Stimulated activated naive CD8-positive, alpha-beta T cell treated with anti-CD3 and anti-CD28 coated beads, Interleukin-15, Interleukin-2, amounts not matched to agents 100 ng/mL and 50 ng/mL, for 24 hours (primary cell): ENCODE results near the gene PTGES.

Experiments used
- H3K27ac Mint-ChIP-seq: one replicate; pipeline ENCODE4 v1.8.0; 2021; ENCODE audit warnings: mild to moderate bottlenecking, mixed read lengths
- H3K27me3 Mint-ChIP-seq: one replicate; pipeline ENCODE4 v1.8.0; 2021; ENCODE audit warnings: mixed read lengths
- H3K36me3 Mint-ChIP-seq: one replicate; pipeline ENCODE4 v1.8.0; 2021; ENCODE audit warnings: low read depth, mixed read lengths
- H3K4me1 Mint-ChIP-seq: one replicate; pipeline ENCODE4 v1.8.0; 2021; ENCODE audit warnings: low read depth, mixed read lengths
- H3K4me3 Mint-ChIP-seq: one replicate; pipeline ENCODE4 v1.8.0; 2021; ENCODE audit warnings: mild to moderate bottlenecking, mixed read lengths
- H3K9me3 Mint-ChIP-seq: one replicate; pipeline ENCODE4 v1.8.0; 2021; ENCODE audit warnings: mixed read lengths

PTGES gene

DNA sequence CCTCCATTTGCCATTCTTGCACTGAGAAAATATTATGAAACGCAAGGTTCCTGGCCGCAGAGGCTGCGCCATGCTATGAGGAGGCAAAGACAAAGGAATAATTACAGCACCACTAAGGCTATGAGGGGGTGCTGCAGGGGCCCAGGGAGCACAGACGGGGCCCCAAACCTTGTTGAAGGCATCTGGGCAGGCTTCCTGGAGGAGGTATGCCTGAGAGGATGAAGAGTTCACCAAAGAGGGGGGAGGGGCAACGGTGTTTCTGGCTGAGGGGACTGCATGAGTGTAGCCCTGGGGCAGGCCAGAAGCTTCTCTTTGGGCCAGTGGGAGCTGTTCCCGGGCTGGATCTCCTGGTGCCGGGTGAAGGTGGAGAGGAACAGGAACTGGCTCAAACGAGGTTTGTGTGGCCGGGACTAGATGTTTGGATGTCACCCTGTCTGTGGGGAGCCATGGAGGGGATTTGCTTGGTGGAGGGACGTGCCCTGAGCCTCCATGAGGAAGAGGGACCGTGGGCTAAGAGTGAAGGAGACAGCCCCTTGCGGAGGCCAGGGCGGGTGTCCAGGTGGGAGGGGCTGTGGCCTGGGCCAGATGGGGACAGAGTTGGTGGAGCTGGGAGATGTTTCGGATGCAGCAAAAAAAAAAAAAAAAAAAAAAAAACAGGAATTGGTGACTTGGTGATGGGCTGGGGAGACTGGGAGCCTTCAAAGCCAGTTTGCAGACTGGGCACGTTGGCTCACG, 28.2 kb downstream of the PTGES start:
- H3K27ac Mint-ChIP-seq: no peak overlapping the region
- no peaks in the 10 kb centered on the region for H3K4me1 Mint-ChIP-seq
- peaks cover 6% of the 10 kb centered on the region for H3K27me3 Mint-ChIP-seq
- H3K9me3 Mint-ChIP-seq: no peaks in the 10 kb centered on the region
- H3K36me3 Mint-ChIP-seq: no peaks in the 10 kb centered on the region
- no peak overlapping the region for H3K4me3 Mint-ChIP-seq

DNA sequence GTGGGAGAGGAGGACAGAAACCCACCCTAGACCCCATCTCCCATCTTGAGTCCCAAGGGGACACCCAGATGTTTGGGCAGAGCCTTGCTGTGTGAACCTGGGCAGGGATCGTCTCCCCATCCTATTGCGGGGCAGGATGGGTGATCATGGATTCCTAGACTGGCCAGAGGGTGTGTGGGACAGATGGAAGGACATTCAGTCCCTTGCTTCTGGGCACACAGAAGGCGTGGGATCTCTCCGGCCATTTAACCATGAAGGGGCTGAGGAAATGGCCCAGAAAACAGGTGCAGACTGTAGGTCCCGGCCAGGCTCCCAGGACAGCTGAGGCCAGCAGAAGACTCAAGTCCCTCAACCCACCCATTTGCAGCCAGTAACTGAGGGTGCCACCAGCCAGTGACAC, 29.9 kb downstream of the PTGES start:
- H3K4me3 Mint-ChIP-seq: no peak overlapping the region
- no peak overlapping the region for H3K27ac Mint-ChIP-seq
- peaks cover 10% of the 10 kb centered on the region for H3K27me3 Mint-ChIP-seq
- no peaks in the 10 kb centered on the region for H3K4me1 Mint-ChIP-seq
- H3K9me3 Mint-ChIP-seq: no peaks in the 10 kb centered on the region
- no peaks in the 10 kb centered on the region for H3K36me3 Mint-ChIP-seq

DNA sequence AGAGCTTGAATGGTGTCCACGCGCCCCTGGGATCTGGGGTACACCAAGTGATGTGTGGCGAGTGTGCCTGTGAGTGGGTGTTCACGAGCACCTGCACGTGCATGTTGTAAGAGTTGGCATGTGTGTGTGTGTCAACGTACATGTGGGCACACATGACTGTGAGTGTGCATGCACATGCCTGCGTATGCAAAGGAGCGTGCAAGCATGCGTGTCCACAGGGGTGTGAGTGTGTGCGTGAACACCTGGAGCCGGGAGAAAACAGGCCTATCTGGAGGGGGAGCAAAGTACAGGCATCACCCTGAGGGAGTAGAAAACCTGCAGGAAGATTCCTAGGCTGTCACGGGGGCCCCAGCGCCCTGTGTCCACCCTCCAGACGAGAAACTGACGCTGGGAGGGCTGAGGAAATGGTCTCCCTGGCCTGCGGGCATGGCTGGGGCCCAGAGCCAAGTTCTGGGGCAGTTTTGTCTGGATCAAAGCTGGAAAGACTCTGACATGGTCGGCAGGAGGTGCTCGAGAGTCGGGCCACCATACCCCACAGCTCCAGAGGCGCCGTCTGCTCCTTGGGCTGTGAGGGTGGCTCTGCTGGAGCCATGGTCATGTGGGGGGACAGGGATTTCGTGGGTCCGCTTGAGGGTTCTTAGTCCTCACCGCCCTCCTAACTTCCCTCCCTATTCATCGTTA, 31.8 kb downstream of the PTGES start:
- H3K27ac Mint-ChIP-seq: no peak overlapping the region
- H3K9me3 Mint-ChIP-seq: no peaks in the 10 kb centered on the region
- no peak overlapping the region for H3K4me3 Mint-ChIP-seq
- H3K27me3 Mint-ChIP-seq: peaks cover 7% of the 10 kb centered on the region
- H3K36me3 Mint-ChIP-seq: no peaks in the 10 kb centered on the region
- H3K4me1 Mint-ChIP-seq: no peaks in the 10 kb centered on the region

DNA sequence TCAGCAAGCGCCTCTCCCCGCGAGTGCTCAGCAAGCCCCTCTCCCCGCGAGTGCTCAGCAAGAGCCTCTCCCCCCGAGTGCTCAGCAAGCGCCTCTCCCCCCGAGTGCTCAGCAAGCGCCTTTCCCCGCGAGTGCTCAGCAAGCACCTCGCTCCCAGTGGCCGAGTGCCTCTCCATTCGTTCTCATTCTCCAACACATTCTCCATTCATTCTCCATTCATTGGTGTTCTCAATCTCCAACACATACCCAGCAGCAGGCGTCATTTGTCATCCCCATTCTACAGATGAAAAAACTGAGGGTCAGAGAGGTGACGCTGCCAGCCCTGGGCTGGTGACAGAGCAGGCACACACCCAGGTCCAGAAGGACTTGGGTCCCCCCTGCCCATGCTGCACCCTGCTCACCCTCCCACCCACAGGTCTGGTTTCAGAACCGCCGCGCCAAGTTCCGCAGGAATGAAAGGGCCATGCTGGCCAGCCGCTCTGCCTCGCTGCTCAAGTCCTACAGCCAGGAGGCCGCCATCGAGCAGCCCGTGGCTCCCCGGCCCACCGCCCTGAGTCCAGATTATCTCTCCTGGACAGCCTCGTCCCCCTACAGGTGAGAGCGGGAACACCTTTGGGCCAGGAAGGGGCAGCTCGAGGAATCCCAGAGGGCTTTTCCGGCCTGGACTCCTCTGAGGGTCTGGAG, 32.5 kb downstream of the PTGES start:
- H3K4me1 Mint-ChIP-seq: no peaks in the 10 kb centered on the region
- no peaks in the 10 kb centered on the region for H3K36me3 Mint-ChIP-seq
- H3K9me3 Mint-ChIP-seq: no peaks in the 10 kb centered on the region
- H3K27me3 Mint-ChIP-seq: peaks cover 12% of the 10 kb centered on the region
- no peak overlapping the region for H3K4me3 Mint-ChIP-seq
- H3K27ac Mint-ChIP-seq: no peak overlapping the region

DNA sequence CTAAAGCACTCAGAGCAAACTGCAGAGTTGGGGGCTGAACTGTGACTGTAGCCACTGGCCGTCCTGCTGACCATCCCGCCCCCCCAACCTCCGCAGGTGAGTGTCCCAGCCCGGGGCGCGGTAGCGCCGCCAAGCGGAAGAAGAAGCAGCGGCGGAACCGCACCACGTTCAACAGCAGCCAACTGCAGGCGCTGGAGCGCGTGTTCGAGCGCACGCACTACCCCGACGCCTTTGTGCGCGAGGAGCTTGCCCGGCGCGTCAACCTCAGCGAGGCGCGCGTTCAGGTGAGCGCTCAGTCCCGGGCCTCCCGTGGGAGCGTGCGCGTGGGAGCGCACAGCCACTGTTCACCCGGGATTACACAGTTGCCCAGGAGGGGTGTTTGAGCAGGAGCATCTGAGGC, 33.7 kb downstream of the PTGES start:
- H3K36me3 Mint-ChIP-seq: no peaks in the 10 kb centered on the region
- H3K4me1 Mint-ChIP-seq: no peaks in the 10 kb centered on the region
- H3K4me3 Mint-ChIP-seq: no peak overlapping the region
- peaks cover 9% of the 10 kb centered on the region for H3K27me3 Mint-ChIP-seq
- H3K9me3 Mint-ChIP-seq: no peaks in the 10 kb centered on the region
- no peak overlapping the region for H3K27ac Mint-ChIP-seq

DNA sequence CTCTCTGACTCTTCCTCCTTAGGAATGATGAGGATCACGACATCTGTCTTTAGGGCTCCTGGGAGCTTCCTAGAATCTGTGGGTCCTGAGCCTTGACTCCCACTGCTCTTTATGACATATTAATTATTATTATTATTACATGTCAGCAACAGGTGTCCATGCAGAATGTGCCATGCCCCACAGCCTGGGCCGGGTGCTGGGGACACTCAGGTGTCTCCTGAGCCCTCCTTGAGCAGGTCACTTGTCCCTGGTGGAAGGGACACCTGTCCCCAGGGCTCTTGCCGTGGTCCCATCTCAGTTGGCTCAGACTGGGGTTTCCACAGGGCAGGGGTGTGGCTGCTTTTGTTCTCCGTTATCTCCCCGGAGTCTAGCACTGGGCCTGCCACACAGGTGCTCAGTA, 34.2 kb downstream of the PTGES start:
- peaks cover 9% of the 10 kb centered on the region for H3K27me3 Mint-ChIP-seq

DNA sequence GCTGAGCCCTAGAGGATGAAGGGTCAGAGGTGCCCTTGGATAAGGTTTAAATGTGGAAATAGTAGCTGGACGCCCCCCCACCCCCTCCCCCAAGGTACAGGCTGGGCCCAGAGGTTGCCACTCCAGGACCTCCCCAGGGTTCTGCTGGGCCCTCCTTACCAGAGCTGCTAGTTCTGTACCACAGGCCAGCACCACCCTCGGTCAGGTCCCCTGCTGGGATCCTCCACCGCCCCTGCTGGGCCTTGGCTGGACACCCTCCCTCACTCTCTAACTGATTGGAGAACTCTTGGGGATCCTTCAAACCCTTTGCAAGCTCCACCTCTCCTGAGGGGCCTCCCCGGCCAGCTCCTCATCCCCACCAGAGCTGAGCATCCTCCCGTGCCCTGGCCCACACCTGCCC, 34.9 kb downstream of the PTGES start:
- peaks cover 3% of the 10 kb centered on the region for H3K4me1 Mint-ChIP-seq
- no peaks in the 10 kb centered on the region for H3K9me3 Mint-ChIP-seq
- no peaks in the 10 kb centered on the region for H3K36me3 Mint-ChIP-seq

More for the DNA sequence above, 34.2 kb downstream of the PTGES start:
- Mint-ChIP-seq H3K9me3 (no peaks in the 10 kb centered on the region), H3K4me1 (no peaks in the 10 kb centered on the region), H3K36me3 (no peaks in the 10 kb centered on the region), H3K4me3 (no peak overlapping the region), H3K27ac (no peak overlapping the region)

DNA sequence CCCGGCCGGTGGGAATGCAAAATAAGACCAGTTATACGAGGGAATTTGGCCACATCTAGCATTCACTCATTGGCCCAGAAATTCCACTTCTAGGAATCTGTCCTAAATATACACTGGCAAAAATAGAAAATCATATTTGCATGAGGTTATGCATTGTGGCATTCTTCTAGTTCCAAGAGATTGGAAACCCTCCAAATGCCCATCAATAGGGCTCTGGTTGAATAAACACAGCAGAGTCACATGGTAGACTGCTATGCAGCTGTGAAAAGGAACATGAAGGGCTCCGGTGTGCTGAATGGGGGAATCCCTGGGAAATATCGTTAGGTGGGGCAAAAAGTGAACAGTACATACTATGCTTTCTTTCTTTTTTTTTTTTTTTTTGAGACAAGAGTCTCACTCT, 36.8 kb downstream of the PTGES start:
- Mint-ChIP-seq H3K27ac (no peak overlapping the region), H3K9me3 (no peaks in the 10 kb centered on the region), H3K4me3 (no peak overlapping the region), H3K36me3 (no peaks in the 10 kb centered on the region), H3K27me3 (peaks cover 9% of the 10 kb centered on the region), H3K4me1 (peaks cover 17% of the 10 kb centered on the region)

More for the DNA sequence above, 34.9 kb downstream of the PTGES start:
- Mint-ChIP-seq H3K27ac (no peak overlapping the region), H3K27me3 (peaks cover 9% of the 10 kb centered on the region), H3K4me3 (no peak overlapping the region)

DNA sequence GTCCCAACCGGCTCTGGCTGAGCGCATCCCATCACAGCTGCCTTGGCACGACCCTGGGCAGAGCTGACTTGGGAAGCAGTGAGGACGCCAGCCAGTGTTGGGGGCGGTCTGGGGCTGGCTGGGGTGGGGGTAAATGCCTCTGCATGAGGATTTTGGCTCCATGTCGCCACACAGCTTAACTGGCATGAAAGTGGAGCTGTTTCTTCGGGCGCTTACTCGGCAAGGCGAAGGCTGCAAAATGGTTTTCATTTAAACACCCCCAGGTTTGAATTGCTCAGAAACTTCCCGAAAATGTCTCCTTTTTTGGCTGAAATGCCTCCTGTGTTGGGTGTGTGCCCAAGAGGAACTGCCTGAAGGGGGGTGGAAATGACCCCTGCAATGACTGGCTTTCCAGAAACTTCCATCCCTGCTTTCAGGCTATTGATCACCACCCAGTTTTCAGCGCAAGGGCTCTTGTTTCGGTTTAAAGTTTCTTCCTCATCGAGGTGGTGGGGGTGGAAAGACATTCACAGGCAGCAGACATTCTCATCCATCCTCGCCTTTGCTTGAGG, 38.3 kb downstream of the PTGES start:
- Mint-ChIP-seq H3K27me3 (peaks cover 9% of the 10 kb centered on the region), H3K4me1 (peaks cover 17% of the 10 kb centered on the region), H3K9me3 (no peaks in the 10 kb centered on the region), H3K36me3 (no peaks in the 10 kb centered on the region), H3K27ac (no peak overlapping the region), H3K4me3 (no peak overlapping the region)

DNA sequence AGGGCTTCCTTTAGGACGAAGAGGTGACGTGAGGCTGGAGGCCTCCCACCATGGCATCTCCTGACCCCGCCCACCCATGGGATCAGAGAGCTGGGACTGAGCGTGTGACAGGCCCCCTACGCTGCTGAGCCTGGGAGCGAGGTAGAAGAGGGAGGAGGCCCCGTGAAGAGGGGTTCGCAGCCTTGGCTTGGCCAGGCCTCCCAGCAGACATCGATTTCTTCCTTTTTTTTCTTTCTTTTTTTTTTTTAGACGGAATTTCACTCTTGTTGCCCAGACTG, 39.5 kb downstream of the PTGES start:
- Mint-ChIP-seq H3K27me3 (peaks cover 5% of the 10 kb centered on the region), H3K36me3 (no peaks in the 10 kb centered on the region), H3K4me3 (no peak overlapping the region), H3K4me1 (peaks cover 17% of the 10 kb centered on the region), H3K27ac (no peak overlapping the region), H3K9me3 (no peaks in the 10 kb centered on the region)

DNA sequence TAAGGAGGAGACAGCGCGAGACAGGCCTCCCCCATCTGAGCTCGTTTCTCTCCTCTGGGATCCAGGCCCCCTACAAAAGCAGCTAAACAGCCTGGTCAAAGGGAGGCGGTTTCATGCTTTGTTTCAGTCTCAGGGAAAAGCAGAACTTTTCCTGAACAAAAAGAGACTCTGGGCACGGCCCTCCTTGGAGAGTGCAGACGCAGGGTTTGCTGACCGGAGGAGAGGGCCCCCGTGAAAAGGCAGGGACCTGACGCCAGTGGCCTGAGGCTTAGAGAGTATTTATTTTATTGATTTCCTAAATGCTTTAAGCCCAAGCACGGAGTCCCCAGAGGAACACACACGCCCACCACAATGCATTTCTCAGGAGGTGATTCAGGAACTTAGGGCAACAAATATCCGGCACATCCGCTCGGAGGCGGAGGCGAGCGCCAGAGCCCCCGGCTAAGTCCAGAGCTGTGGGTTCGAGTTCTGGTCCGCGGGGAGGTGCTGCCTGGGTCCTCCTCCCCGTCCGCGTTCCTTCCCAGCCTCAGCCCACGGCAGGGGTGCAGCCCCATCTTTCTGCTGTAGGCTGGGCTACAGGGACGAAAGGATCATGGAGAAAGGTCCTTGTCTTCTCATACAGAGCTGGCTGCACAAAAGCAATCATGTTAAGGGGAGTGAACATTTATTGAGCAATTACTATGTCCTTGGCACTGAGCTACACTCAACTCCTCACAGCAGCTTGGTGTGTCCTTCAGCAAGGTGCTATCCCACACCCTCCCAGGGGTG, 40.0 kb downstream of the PTGES start:
- Mint-ChIP-seq H3K9me3 (no peaks in the 10 kb centered on the region), H3K36me3 (no peaks in the 10 kb centered on the region), H3K4me3 (no peak overlapping the region), H3K27me3 (peaks cover 5% of the 10 kb centered on the region), H3K27ac (no peak overlapping the region), H3K4me1 (peaks cover 17% of the 10 kb centered on the region)

DNA sequence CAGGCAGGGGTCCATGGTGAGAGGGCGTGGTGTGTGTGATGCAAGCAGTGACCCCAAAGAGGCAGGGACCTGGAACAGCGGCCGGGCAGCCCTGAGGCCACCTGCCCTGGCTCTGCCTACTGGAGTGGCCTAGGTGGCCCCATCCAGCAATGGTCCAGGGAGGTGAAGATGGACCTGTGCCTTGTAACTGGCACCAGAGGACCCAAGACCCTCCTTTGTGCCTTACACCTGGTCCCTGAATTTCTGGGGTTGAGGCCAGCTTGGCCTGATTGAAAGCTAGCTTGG, 42.7 kb downstream of the PTGES start:
- Mint-ChIP-seq H3K4me1 (peaks cover 17% of the 10 kb centered on the region), H3K27ac (no peak overlapping the region), H3K27me3 (no peaks in the 10 kb centered on the region), H3K36me3 (no peaks in the 10 kb centered on the region), H3K4me3 (no peak overlapping the region), H3K9me3 (no peaks in the 10 kb centered on the region)

DNA sequence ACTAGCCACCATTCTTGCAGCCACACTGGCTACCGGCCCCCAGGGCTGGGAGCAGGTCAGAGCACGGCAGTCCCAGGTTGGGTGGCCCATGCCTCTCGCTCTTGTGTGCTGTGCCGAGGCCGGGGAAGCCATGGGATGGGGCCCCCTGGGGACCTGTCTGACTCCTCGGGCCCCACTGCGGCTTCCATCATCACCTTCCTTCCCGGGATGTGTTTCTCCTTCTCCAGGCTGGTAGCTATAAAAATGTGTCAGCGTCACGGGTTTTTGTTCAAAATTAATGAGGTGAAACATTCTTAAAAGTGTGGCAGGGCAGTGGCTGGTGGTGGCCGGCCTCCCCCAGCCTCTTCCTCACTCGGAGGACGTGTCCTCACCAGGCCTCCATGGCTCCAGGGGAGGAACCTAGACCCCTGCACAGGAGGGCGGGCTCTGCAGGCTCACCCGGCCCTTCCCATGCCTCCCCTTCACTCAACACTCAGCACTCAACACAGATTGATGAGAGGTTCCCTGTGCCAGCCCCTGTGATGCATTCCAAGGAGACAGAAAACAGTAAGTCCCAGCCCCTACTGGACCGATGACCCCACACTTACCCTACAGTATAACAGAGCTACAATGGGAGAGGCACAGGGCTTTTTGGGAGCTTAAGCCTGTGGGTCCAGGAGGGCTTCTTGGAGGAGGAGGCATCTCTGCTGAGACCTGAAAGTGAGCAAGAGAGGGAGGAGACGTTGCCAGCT, 43.2 kb downstream of the PTGES start:
- Mint-ChIP-seq H3K27me3 (no peaks in the 10 kb centered on the region), H3K9me3 (no peaks in the 10 kb centered on the region), H3K27ac (no peak overlapping the region)

DNA sequence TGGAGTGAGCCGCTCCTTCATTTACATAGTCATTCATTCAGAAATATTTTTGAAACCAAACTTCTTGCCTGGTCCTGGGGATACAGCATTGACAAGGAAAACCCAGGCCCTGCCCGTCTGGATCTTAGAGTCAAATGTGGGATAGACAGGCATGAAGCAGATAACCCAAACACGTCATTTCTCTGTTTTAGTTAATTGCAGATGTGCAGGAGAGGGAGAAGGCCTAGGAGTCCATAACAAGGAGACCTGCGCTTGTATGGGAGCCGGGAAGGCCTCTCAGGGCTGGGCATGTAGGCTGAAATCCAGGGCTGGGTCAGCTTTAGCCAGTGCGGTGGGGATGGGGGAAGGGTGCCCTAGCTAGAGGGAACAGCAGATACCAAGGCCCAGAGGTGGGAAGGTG, 44.0 kb downstream of the PTGES start:
- H3K4me1 Mint-ChIP-seq: peaks cover 17% of the 10 kb centered on the region
- H3K27me3 Mint-ChIP-seq: no peaks in the 10 kb centered on the region
- H3K36me3 Mint-ChIP-seq: no peaks in the 10 kb centered on the region
- no peak overlapping the region for H3K4me3 Mint-ChIP-seq
- no peak overlapping the region for H3K27ac Mint-ChIP-seq
- H3K9me3 Mint-ChIP-seq: no peaks in the 10 kb centered on the region

More for the DNA sequence above, 43.2 kb downstream of the PTGES start:
- Mint-ChIP-seq H3K36me3 (no peaks in the 10 kb centered on the region), H3K4me1 (peaks cover 17% of the 10 kb centered on the region), H3K4me3 (no peak overlapping the region)
